ENCODE data around the gene SCN5A. TPM values are rescaled to one million over a fixed set of nuclear protein-coding genes. Genes with fewer than 3 reads are reported as not detected.

SCN5A gene
- 0.24 TPM in 1 of 2 replicates, not detected in the other for polyA plus RNA-seq
- 0.23 and 0.24 TPM in 2 replicates for polyA minus RNA-seq

DNA sequence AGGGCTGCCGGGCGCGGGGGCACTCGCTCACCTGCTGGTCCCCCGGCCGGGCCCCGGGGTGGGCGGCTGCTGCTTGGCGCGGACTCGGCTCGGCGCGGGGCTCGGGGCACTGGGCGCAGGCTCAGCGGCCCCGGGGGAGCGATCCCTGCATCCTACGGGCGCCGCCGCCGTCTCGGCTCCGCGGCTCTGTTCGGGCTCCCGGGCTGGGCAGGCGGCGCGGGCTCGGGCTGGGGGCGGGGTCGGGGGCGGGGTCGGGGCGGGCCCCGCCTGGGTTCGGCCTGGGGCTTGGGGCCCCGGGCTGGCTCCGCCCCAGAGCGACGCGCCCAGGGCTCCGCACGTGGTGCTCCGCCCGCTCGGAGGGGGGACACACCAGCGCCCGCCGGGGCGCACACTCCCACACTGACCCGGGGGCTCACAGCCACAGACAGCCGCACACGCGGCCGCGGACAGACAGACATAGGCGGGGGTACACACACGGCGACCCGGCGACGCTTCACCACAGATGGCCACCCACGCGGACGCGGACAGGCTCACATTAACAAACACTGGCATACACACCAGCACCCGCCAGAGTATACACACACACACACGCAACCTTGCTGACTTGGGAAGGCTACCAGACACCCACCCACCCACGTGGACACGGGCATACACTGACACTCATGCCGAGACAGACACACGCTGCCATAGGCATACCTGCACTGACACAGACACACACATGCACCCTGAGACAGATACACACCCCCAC lies at the start of gene SCN5A:
Gene SCN5A, minus strand, starts transcription at position 188 of the 748 bp plus-strand sequence. CDS start 16,380 bp downstream, outside the sequence.
- H3K9me3 ChIP-seq (ENCODE audit: low read length) = no peaks in the 10 kb centered on the region
- peak within 1 kb of the TSS; percentile 42 for H3K9ac ChIP-seq (ENCODE audit: low read length)
- H3K4me2 ChIP-seq (ENCODE audit: low read length) = no peak within 1 kb of the TSS
- H3K4me3 ChIP-seq (ENCODE audit: low read length) = peak within 1 kb of the TSS; percentile 67
- no peaks in the 10 kb centered on the region for H3F3A ChIP-seq (ENCODE audit: insufficient read depth, low read length, poor library complexity, severe bottlenecking)
- no peak within 1 kb of the TSS for H3K27ac ChIP-seq (ENCODE audit: low read length)
- no peak for TF ChIP-seq TAF1 (IDR thresholded peaks at IDR 0.05; ENCODE audit: low read depth)
- TF ChIP-seq MXI1 (conservative IDR thresholded peaks at IDR 0.05; ENCODE audit: poor library complexity, severe bottlenecking) = peak; percentile 55
- H3K79me2 ChIP-seq (replicated peaks; ENCODE audit: insufficient read depth, low read length) = no peaks in the 10 kb centered on the region
- H3K36me3 ChIP-seq (ENCODE audit: insufficient read depth, low read length) = no peaks in the 10 kb centered on the region
- no peak within 1 kb of the TSS for H2AFZ ChIP-seq (ENCODE audit: low read depth, low read length)
- peaks cover 28% of the 10 kb centered on the region for H3K27me3 ChIP-seq (ENCODE audit: insufficient read depth, low read depth, low read length)
- H3K9me2 ChIP-seq (ENCODE audit: insufficient read depth, low read length) = no peaks in the 10 kb centered on the region
- H4K20me1 ChIP-seq (ENCODE audit: insufficient read depth) = no peaks in the 10 kb centered on the region

- Histone ChIP-seq H3K79me2 (replicated peaks; ENCODE audit: insufficient read depth, low read length) (no peaks in the 10 kb centered on the region), H3K9me2 (ENCODE audit: insufficient read depth, low read length) (no peaks in the 10 kb centered on the region), H3K9ac (ENCODE audit: low read length) (no peak overlapping the region)
Observed at GRCh38 chr3:38698760-38699159, 49.3 kb upstream of the SCN5A start.

GRCh38 chr3:38698061-38698460 lies 48.6 kb upstream of the SCN5A start:
- no peaks in the 10 kb centered on the region for H3K9me2 ChIP-seq (ENCODE audit: insufficient read depth, low read length)
- no peak overlapping the region for H3K4me3 ChIP-seq (ENCODE audit: low read length)
- no peak overlapping the region for H3K4me2 ChIP-seq (ENCODE audit: low read length)
- no peaks in the 10 kb centered on the region for H3K79me2 ChIP-seq (replicated peaks; ENCODE audit: insufficient read depth, low read length)
- no peaks in the 10 kb centered on the region for H3F3A ChIP-seq (ENCODE audit: insufficient read depth, low read length, poor library complexity, severe bottlenecking)
- no peak for TF ChIP-seq TAF1 (IDR thresholded peaks at IDR 0.05; ENCODE audit: low read depth)
- no peak for TF ChIP-seq MXI1 (conservative IDR thresholded peaks at IDR 0.05; ENCODE audit: poor library complexity, severe bottlenecking)
- TF ChIP-seq RAD21 (conservative IDR thresholded peaks at IDR 0.05) = no peak
- no peak for TF ChIP-seq SMC3 (conservative IDR thresholded peaks at IDR 0.05; ENCODE audit: poor library complexity)
- no peak for TF ChIP-seq EZH2 (IDR thresholded peaks at IDR 0.05; ENCODE audit: borderline replicate concordance, insufficient read depth, low read length, poor library complexity, severe bottlenecking)
- no peak for TF ChIP-seq POLR2AphosphoS5 (IDR thresholded peaks at IDR 0.05)
- TF ChIP-seq EP300 (conservative IDR thresholded peaks at IDR 0.05; ENCODE audit: poor library complexity, severe bottlenecking) = no peak
- TF ChIP-seq, protein P1, sequence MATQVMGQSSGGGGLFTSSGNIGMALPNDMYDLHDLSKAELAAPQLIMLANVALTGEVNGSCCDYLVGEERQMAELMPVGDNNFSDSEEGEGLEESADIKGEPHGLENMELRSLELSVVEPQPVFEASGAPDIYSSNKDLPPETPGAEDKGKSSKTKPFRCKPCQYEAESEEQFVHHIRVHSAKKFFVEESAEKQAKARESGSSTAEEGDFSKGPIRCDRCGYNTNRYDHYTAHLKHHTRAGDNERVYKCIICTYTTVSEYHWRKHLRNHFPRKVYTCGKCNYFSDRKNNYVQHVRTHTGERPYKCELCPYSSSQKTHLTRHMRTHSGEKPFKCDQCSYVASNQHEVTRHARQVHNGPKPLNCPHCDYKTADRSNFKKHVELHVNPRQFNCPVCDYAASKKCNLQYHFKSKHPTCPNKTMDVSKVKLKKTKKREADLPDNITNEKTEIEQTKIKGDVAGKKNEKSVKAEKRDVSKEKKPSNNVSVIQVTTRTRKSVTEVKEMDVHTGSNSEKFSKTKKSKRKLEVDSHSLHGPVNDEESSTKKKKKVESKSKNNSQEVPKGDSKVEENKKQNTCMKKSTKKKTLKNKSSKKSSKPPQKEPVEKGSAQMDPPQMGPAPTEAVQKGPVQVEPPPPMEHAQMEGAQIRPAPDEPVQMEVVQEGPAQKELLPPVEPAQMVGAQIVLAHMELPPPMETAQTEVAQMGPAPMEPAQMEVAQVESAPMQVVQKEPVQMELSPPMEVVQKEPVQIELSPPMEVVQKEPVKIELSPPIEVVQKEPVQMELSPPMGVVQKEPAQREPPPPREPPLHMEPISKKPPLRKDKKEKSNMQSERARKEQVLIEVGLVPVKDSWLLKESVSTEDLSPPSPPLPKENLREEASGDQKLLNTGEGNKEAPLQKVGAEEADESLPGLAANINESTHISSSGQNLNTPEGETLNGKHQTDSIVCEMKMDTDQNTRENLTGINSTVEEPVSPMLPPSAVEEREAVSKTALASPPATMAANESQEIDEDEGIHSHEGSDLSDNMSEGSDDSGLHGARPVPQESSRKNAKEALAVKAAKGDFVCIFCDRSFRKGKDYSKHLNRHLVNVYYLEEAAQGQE (IDR thresholded peaks at IDR 0.05; ENCODE audit: borderline replicate concordance) = no peak
- TF ChIP-seq, protein P2, sequence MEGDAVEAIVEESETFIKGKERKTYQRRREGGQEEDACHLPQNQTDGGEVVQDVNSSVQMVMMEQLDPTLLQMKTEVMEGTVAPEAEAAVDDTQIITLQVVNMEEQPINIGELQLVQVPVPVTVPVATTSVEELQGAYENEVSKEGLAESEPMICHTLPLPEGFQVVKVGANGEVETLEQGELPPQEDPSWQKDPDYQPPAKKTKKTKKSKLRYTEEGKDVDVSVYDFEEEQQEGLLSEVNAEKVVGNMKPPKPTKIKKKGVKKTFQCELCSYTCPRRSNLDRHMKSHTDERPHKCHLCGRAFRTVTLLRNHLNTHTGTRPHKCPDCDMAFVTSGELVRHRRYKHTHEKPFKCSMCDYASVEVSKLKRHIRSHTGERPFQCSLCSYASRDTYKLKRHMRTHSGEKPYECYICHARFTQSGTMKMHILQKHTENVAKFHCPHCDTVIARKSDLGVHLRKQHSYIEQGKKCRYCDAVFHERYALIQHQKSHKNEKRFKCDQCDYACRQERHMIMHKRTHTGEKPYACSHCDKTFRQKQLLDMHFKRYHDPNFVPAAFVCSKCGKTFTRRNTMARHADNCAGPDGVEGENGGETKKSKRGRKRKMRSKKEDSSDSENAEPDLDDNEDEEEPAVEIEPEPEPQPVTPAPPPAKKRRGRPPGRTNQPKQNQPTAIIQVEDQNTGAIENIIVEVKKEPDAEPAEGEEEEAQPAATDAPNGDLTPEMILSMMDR (IDR thresholded peaks at IDR 0.05; ENCODE audit: poor library complexity, severe bottlenecking) = no peak
- H3K9me3 ChIP-seq (ENCODE audit: low read length) = no peaks in the 10 kb centered on the region
- H4K20me1 ChIP-seq (ENCODE audit: insufficient read depth) = no peaks in the 10 kb centered on the region
- no peak overlapping the region for H3K27ac ChIP-seq (ENCODE audit: low read length)
- no peak overlapping the region for H3K9ac ChIP-seq (ENCODE audit: low read length)
- no peak overlapping the region for H2AFZ ChIP-seq (ENCODE audit: low read depth, low read length)
- no peaks in the 10 kb centered on the region for H3K27me3 ChIP-seq (ENCODE audit: insufficient read depth, low read depth, low read length)
- no peaks in the 10 kb centered on the region for H3K36me3 ChIP-seq (ENCODE audit: insufficient read depth, low read length)

More at GRCh38 chr3:38698760-38699159, 49.3 kb upstream of the SCN5A start:
- TF ChIP-seq SMC3 (conservative IDR thresholded peaks at IDR 0.05; ENCODE audit: poor library complexity) (no peak), EZH2 (IDR thresholded peaks at IDR 0.05; ENCODE audit: borderline replicate concordance, insufficient read depth, low read length, poor library complexity, severe bottlenecking) (no peak), POLR2AphosphoS5 (IDR thresholded peaks at IDR 0.05) (no peak)
- TF ChIP-seq, protein P2 (IDR thresholded peaks at IDR 0.05; ENCODE audit: poor library complexity, severe bottlenecking) = no peak
- Histone ChIP-seq H4K20me1 (ENCODE audit: insufficient read depth) (no peaks in the 10 kb centered on the region), H3K27ac (ENCODE audit: low read length) (no peak overlapping the region), H3K4me2 (ENCODE audit: low read length) (no peak overlapping the region), H3K27me3 (ENCODE audit: insufficient read depth, low read depth, low read length) (no peaks in the 10 kb centered on the region), H3K4me3 (ENCODE audit: low read length) (no peak overlapping the region), H3F3A (ENCODE audit: insufficient read depth, low read length, poor library complexity, severe bottlenecking) (no peaks in the 10 kb centered on the region), H2AFZ (ENCODE audit: low read depth, low read length) (no peak overlapping the region), H3K9me3 (ENCODE audit: low read length) (no peaks in the 10 kb centered on the region), H3K36me3 (ENCODE audit: insufficient read depth, low read length) (no peaks in the 10 kb centered on the region)

Data from neural cell (in vitro differentiated cells).